ENCODE results near the gene CADM2.

CADM2 gene

DNA sequence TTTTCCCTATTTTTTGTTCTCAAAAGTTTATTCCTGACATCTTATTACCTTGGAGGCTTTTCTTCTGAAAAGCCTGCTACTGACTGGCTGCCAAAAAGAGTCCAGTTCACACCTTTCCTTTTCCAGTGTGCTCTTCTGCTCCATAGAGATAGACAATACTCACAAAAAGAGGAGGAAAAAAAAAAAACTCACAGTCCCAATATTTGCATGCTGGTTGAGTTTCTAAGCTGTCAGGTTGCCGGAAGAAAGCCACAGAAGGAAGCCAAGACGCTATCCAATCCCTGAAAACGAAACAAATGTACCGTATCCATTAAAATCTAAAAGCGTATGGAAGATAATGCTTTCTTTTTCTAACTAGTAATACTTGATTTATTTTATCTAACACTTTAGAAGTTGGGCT is 299.5 kb downstream of the CADM2 start:
- no peaks in the 10 kb centered on the region for H3K9me3 ChIP-seq (ENCODE audit: control insufficient read depth, insufficient read depth, low read length)
- no peak overlapping the region for H3K4me3 ChIP-seq (ENCODE audit: low read depth, low read length)
- no peaks in the 10 kb centered on the region for H3K4me1 ChIP-seq (ENCODE audit: control insufficient read depth, insufficient read depth, low read length)
- no peaks in the 10 kb centered on the region for H3K27me3 ChIP-seq (ENCODE audit: control insufficient read depth, insufficient read depth, low read length)
- no peaks in the 10 kb centered on the region for H3K36me3 ChIP-seq (ENCODE audit: control insufficient read depth, insufficient read depth, low read length)
- H3K9ac ChIP-seq (ENCODE audit: low read depth, low read length): no peak overlapping the region
- no peak overlapping the region for H3K27ac ChIP-seq (ENCODE audit: low read depth, low read length)

DNA sequence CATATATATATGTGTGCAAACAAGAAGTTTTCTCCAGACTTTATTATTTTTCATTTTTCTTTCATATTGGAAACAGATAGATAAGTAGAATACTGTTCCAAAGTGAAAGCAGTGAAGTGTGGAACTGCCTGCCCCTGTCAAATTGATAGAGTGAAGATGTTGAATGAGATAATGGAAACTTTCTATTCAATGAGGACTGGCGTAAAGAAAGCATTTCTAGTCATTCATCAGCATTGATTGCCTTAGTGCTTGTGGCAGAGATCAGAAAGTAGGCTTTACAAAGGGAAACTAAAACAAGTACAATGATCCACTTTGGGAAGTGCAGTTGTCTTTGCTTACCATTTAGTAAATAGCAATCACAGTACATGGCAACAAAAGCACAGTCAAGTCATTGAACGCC is 300.0 kb downstream of the CADM2 start:
- Histone ChIP-seq H3K27ac (ENCODE audit: low read depth, low read length) (no peak overlapping the region), H3K4me3 (ENCODE audit: low read depth, low read length) (no peak overlapping the region)

DNA sequence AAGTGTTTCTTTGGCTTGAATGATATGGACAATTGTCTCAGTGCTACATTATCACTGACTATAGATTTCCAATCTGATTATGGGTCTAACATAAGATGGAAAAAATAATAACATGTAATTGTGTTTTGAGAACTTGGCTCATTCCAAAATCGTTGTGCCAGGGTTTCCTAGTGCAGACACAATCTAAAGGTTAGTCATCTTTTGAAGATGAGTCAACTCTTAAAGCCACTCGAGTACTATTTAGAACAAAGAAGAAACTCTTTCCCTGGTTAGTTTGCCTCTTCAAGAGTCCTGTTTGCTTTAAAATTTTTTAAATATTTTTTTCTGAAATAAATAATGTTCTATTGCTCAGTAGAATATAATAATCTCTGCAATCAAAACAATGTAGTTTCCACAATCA is 301.0 kb downstream of the CADM2 start:
- Histone ChIP-seq H3K9me3 (ENCODE audit: control insufficient read depth, insufficient read depth, low read length) (no peaks in the 10 kb centered on the region), H3K4me1 (ENCODE audit: control insufficient read depth, insufficient read depth, low read length) (no peaks in the 10 kb centered on the region), H3K4me3 (ENCODE audit: low read depth, low read length) (no peak overlapping the region), H3K36me3 (ENCODE audit: control insufficient read depth, insufficient read depth, low read length) (no peaks in the 10 kb centered on the region), H3K27ac (ENCODE audit: low read depth, low read length) (no peak overlapping the region), H3K27me3 (ENCODE audit: control insufficient read depth, insufficient read depth, low read length) (no peaks in the 10 kb centered on the region), H3K9ac (ENCODE audit: low read depth, low read length) (no peak overlapping the region)

More for the DNA sequence above, 300.0 kb downstream of the CADM2 start:
- Histone ChIP-seq H3K9ac (ENCODE audit: low read depth, low read length) (no peak overlapping the region), H3K36me3 (ENCODE audit: control insufficient read depth, insufficient read depth, low read length) (no peaks in the 10 kb centered on the region), H3K27me3 (ENCODE audit: control insufficient read depth, insufficient read depth, low read length) (no peaks in the 10 kb centered on the region), H3K9me3 (ENCODE audit: control insufficient read depth, insufficient read depth, low read length) (no peaks in the 10 kb centered on the region), H3K4me1 (ENCODE audit: control insufficient read depth, insufficient read depth, low read length) (no peaks in the 10 kb centered on the region)

DNA sequence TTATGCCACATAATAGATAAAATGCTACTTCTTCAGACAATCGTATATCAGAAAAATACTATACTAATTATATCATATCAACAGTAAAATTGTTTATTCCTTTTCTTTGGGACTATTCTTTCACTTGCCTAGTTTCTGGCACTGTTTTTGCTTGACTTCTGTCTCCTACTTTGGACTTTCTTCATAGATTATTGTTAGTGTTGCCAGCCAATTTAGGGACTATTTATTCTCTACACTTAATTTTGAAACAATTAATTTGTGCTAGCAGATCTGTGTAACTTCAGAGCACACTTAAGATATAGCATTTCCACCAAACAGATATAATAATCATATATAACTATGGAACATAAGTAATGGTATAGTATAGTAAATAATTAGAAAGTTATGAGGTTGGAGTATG is 305.6 kb downstream of the CADM2 start:
- no peaks in the 10 kb centered on the region for H3K27me3 ChIP-seq (ENCODE audit: control insufficient read depth, insufficient read depth, low read length)
- no peak overlapping the region for H3K4me3 ChIP-seq (ENCODE audit: low read depth, low read length)
- no peak overlapping the region for H3K27ac ChIP-seq (ENCODE audit: low read depth, low read length)
- H3K4me1 ChIP-seq (ENCODE audit: control insufficient read depth, insufficient read depth, low read length): no peaks in the 10 kb centered on the region
- H3K36me3 ChIP-seq (ENCODE audit: control insufficient read depth, insufficient read depth, low read length): no peaks in the 10 kb centered on the region
- H3K9ac ChIP-seq (ENCODE audit: low read depth, low read length): no peak overlapping the region
- H3K9me3 ChIP-seq (ENCODE audit: control insufficient read depth, insufficient read depth, low read length): no peaks in the 10 kb centered on the region

DNA sequence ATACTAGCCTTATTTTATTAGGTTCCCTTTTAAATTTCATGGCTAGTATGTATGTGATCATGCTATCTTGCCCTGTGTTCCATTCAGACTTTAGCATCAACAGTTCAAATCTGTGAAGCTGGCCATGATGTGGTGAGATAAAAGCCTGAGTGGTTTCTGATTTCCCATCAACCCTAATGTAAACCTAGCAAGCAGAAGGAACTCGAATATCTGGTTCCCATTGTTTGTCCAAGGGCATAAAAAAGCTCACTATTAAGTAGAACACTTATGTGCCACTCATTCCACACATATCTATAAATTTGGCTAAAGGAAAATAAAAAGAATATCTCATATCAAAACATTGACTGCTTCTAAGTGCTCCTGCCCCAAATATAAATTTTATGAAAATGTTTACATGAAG is 311.7 kb downstream of the CADM2 start:
- Histone ChIP-seq H3K36me3 (ENCODE audit: control insufficient read depth, insufficient read depth, low read length) (no peaks in the 10 kb centered on the region), H3K9ac (ENCODE audit: low read depth, low read length) (no peak overlapping the region), H3K27ac (ENCODE audit: low read depth, low read length) (no peak overlapping the region), H3K27me3 (ENCODE audit: control insufficient read depth, insufficient read depth, low read length) (no peaks in the 10 kb centered on the region), H3K4me1 (ENCODE audit: control insufficient read depth, insufficient read depth, low read length) (peaks cover 7% of the 10 kb centered on the region; the same call in 1 of the 2 replicates), H3K9me3 (ENCODE audit: control insufficient read depth, insufficient read depth, low read length) (no peaks in the 10 kb centered on the region), H3K4me3 (ENCODE audit: low read depth, low read length) (no peak overlapping the region)

DNA sequence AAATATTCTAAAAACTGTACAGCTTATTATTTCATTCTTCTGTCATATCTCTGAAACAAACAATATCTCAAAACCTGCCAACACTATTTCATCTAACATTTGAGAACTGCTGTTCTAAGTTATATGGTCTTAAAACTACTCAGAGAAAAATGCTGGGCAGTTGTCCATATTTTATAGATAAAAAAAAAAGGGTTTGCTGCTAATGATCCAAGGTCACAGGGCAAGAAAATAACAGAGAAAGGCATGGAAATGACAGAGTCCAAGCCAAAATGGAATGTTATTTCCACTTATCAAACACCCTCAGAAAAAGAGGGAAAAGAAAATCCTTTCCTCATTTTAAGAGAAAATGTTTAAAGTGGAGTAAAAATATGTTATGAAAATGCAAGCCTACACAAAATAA is 313.1 kb downstream of the CADM2 start:
- no peaks in the 10 kb centered on the region for H3K27me3 ChIP-seq (ENCODE audit: control insufficient read depth, insufficient read depth, low read length)

DNA sequence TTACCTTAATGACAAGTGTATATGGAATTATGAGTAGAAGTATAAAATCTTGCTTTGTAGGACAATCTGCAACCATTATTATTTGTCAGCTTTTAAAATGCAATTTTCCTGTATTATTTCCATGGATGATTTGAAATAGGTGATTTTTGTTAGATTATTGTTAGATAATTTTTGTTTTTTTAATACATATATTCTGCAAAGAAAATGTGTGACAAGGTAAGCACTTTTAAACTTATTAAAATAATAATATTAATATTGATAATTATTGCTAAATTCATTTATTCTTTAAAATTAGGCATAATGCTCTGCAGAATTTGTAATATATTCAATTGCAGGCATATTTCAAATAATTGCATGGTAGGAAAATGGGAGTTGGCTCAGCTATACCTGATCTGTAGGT is 329.5 kb downstream of the CADM2 start:
- Histone ChIP-seq H3K27ac (ENCODE audit: low read depth, low read length) (no peak overlapping the region), H3K27me3 (ENCODE audit: control insufficient read depth, insufficient read depth, low read length) (no peaks in the 10 kb centered on the region), H3K9ac (ENCODE audit: low read depth, low read length) (no peak overlapping the region), H3K4me3 (ENCODE audit: low read depth, low read length) (no peak overlapping the region), H3K36me3 (ENCODE audit: control insufficient read depth, insufficient read depth, low read length) (no peaks in the 10 kb centered on the region), H3K4me1 (ENCODE audit: control insufficient read depth, insufficient read depth, low read length) (no peaks in the 10 kb centered on the region), H3K9me3 (ENCODE audit: control insufficient read depth, insufficient read depth, low read length) (no peaks in the 10 kb centered on the region)

More for the DNA sequence above, 313.1 kb downstream of the CADM2 start:
- H3K4me1 ChIP-seq (ENCODE audit: control insufficient read depth, insufficient read depth, low read length): peaks cover 7% of the 10 kb centered on the region; the same call in 1 of the 2 replicates
- H3K9me3 ChIP-seq (ENCODE audit: control insufficient read depth, insufficient read depth, low read length): no peaks in the 10 kb centered on the region
- no peak overlapping the region for H3K27ac ChIP-seq (ENCODE audit: low read depth, low read length)
- H3K4me3 ChIP-seq (ENCODE audit: low read depth, low read length): no peak overlapping the region
- no peak overlapping the region for H3K9ac ChIP-seq (ENCODE audit: low read depth, low read length)
- no peaks in the 10 kb centered on the region for H3K36me3 ChIP-seq (ENCODE audit: control insufficient read depth, insufficient read depth, low read length)

DNA sequence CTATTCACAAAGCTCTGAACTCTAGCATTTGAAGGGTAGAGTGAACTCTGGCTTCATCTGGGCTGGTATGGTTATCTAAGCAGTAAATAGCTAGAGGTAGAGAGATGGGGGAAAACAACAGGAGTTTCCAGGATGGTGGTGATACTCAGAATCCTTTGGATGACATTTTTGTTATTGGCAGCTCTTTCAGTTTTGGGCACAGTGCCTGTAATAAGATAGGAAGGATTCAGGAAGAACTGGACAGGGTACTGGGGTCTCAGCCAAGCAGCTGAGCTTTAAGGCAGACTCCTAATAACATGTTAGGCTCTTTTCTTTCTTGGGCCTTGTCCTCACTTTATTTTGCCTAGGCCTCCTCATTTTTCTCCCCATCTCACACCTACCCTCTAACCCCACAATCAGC is 338.5 kb downstream of the CADM2 start:
- Histone ChIP-seq H3K36me3 (ENCODE audit: control insufficient read depth, insufficient read depth, low read length) (no peaks in the 10 kb centered on the region), H3K27me3 (ENCODE audit: control insufficient read depth, insufficient read depth, low read length) (no peaks in the 10 kb centered on the region), H3K4me3 (ENCODE audit: low read depth, low read length) (no peak overlapping the region), H3K27ac (ENCODE audit: low read depth, low read length) (no peak overlapping the region), H3K4me1 (ENCODE audit: control insufficient read depth, insufficient read depth, low read length) (no peaks in the 10 kb centered on the region), H3K9ac (ENCODE audit: low read depth, low read length) (no peak overlapping the region), H3K9me3 (ENCODE audit: control insufficient read depth, insufficient read depth, low read length) (no peaks in the 10 kb centered on the region)

DNA sequence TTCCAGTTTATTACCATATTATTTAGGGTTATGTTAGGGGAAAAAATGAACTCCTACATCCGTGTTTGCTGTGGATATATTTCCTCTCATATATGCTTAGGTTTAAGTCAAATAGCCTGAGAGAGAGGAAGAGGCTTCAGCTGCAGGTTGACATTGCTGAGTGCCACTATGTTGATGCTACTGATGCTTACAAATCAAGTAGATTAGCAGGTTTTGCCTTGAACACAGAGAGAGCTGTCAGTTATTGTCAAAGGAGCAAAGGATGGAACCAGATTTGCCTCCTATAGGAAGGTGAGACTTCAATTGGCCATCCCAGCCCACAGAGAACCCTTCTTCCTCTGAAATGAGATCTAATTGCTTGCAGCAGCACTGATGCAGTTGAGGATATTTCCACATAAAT is 339.2 kb downstream of the CADM2 start:
- Histone ChIP-seq H3K36me3 (ENCODE audit: control insufficient read depth, insufficient read depth, low read length) (no peaks in the 10 kb centered on the region), H3K9me3 (ENCODE audit: control insufficient read depth, insufficient read depth, low read length) (no peaks in the 10 kb centered on the region), H3K27ac (ENCODE audit: low read depth, low read length) (no peak overlapping the region), H3K4me3 (ENCODE audit: low read depth, low read length) (no peak overlapping the region), H3K4me1 (ENCODE audit: control insufficient read depth, insufficient read depth, low read length) (no peaks in the 10 kb centered on the region), H3K9ac (ENCODE audit: low read depth, low read length) (no peak overlapping the region), H3K27me3 (ENCODE audit: control insufficient read depth, insufficient read depth, low read length) (no peaks in the 10 kb centered on the region)

DNA sequence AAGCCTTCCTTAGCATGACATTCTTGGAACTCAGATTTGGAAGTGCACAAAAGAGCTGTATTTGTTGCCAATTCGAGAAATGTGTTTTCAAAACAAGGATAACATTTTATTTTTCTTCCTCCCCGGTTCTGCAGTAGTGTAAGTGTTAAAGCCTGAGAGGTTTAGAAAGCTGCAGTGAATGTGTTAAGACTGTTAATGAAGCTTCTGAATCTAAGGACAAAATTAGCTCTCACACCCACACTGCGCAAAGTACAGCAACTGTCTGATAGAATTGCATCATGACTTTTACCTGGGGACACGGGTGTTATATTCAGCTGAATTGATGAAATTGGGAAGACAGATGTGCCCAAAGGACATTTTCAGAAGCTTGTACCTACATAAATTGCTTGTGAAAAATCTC is 344.4 kb downstream of the CADM2 start:
- H3K36me3 ChIP-seq (ENCODE audit: control insufficient read depth, insufficient read depth, low read length): no peaks in the 10 kb centered on the region
- no peak overlapping the region for H3K4me3 ChIP-seq (ENCODE audit: low read depth, low read length)
- H3K4me1 ChIP-seq (ENCODE audit: control insufficient read depth, insufficient read depth, low read length): no peaks in the 10 kb centered on the region
- no peaks in the 10 kb centered on the region for H3K9me3 ChIP-seq (ENCODE audit: control insufficient read depth, insufficient read depth, low read length)
- H3K27ac ChIP-seq (ENCODE audit: low read depth, low read length): no peak overlapping the region
- no peak overlapping the region for H3K9ac ChIP-seq (ENCODE audit: low read depth, low read length)
- no peaks in the 10 kb centered on the region for H3K27me3 ChIP-seq (ENCODE audit: control insufficient read depth, insufficient read depth, low read length)

DNA sequence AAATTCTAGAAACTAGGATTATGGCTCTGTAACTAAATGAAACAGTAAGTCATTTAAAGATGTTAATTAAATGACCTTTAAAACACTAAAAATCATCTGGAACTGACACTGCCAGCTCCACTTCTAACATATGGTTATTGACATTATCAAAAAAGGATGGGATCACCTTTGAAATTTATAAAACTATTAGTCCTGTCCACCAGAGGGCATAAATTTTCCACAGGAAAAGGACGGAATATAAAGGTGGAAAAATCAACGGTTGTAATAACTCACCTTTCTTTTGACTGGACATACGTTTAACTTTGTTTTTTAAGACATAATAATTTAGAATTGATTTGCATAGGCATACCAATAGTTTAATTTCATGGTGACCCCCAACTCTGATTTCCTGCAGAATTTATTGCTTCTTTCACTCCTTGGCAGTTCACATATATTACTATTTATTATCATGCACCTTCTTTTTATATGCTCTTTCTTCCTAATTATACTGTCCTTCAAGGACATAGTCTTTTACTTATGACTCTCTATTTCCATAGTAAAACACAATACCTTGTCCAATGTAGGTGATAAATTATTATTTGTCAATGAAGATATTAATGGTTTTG is 345.7 kb downstream of the CADM2 start:
- no peaks in the 10 kb centered on the region for H3K9me3 ChIP-seq (ENCODE audit: control insufficient read depth, insufficient read depth, low read length)
- no peak overlapping the region for H3K27ac ChIP-seq (ENCODE audit: low read depth, low read length)
- no peak overlapping the region for H3K4me3 ChIP-seq (ENCODE audit: low read depth, low read length)
- no peaks in the 10 kb centered on the region for H3K36me3 ChIP-seq (ENCODE audit: control insufficient read depth, insufficient read depth, low read length)
- no peaks in the 10 kb centered on the region for H3K4me1 ChIP-seq (ENCODE audit: control insufficient read depth, insufficient read depth, low read length)
- no peaks in the 10 kb centered on the region for H3K27me3 ChIP-seq (ENCODE audit: control insufficient read depth, insufficient read depth, low read length)
- no peak overlapping the region for H3K9ac ChIP-seq (ENCODE audit: low read depth, low read length)

DNA sequence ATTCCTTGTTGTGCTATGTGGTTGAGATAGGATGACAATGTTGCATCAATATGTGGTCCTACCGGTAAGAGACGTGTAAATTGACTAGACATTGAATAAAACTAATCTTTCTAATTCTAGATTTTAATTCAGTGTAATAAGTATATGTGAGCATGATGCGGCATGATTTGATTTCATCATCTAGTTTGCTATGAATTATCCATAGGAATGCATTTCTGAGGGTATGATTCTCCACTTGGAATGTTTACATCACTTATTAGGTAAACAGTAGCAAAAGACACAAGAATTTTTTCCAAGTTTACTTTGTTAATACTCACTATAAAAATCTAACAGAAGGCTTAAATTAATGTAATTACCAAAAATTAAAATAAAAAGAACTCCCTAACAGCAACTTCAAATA is 353.5 kb downstream of the CADM2 start:
- Histone ChIP-seq H3K27me3 (ENCODE audit: control insufficient read depth, insufficient read depth, low read length) (no peaks in the 10 kb centered on the region), H3K9me3 (ENCODE audit: control insufficient read depth, insufficient read depth, low read length) (no peaks in the 10 kb centered on the region), H3K9ac (ENCODE audit: low read depth, low read length) (no peak overlapping the region), H3K4me3 (ENCODE audit: low read depth, low read length) (no peak overlapping the region), H3K36me3 (ENCODE audit: control insufficient read depth, insufficient read depth, low read length) (no peaks in the 10 kb centered on the region), H3K27ac (ENCODE audit: low read depth, low read length) (no peak overlapping the region), H3K4me1 (ENCODE audit: control insufficient read depth, insufficient read depth, low read length) (no peaks in the 10 kb centered on the region)

All from HUES48 (cell line).